ENCODE results near the gene HCCS. TPM values are rescaled to one million over a fixed set of nuclear protein-coding genes. Genes with fewer than 3 reads are reported as not detected.

HCCS gene
- total RNA-seq, 4 donors from 2014 or later: 9.3 to 13.6 (median 10.5) TPM

DNA sequence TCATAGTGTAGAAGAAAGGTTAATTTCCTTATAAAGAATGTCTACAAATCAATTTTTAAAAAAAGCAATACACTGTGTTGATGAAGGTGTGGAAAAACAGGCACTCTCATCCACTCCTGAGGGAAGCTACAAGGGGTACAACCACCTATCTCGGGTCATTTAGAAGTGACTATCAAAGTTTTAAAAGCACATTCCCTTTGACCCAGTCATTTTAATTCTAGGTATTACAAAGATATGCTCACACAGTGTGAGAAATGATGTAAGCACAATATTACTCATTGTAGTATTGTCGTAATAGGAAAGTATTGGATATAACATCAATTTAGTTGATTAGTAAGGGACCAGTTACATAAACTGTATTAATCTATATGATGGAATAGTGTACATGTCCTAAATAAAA lies 7.4 kb upstream of the HCCS start:
- ATAC-seq (ENCODE audit: low FRiP score): no peak
- no peak for DNase-seq (ENCODE audit: low spot score)
- TF ChIP-seq, protein P1, sequence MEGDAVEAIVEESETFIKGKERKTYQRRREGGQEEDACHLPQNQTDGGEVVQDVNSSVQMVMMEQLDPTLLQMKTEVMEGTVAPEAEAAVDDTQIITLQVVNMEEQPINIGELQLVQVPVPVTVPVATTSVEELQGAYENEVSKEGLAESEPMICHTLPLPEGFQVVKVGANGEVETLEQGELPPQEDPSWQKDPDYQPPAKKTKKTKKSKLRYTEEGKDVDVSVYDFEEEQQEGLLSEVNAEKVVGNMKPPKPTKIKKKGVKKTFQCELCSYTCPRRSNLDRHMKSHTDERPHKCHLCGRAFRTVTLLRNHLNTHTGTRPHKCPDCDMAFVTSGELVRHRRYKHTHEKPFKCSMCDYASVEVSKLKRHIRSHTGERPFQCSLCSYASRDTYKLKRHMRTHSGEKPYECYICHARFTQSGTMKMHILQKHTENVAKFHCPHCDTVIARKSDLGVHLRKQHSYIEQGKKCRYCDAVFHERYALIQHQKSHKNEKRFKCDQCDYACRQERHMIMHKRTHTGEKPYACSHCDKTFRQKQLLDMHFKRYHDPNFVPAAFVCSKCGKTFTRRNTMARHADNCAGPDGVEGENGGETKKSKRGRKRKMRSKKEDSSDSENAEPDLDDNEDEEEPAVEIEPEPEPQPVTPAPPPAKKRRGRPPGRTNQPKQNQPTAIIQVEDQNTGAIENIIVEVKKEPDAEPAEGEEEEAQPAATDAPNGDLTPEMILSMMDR (IDR thresholded peaks at IDR 0.05): no peak

DNA sequence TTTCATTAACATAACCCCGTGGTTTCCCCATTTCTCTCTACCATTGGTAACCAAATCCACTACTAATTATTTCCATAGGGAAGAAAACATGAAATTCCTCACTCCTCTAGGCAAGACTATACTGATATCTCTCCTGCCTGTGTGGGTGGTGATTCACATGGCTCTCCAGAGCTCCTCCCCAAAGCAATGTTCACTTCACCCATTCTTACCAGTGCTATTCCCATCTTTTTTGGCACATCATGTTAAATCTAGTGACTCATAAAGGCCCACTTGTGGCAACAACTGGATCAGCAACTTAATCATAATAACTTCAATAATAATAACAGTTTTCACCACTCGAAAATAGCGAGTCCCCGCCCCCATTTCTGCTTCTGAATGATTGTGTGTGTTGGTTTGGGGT lies 6.1 kb upstream of the HCCS start:
- DNase-seq (ENCODE audit: low spot score) (no peak), ATAC-seq (ENCODE audit: low FRiP score) (no peak)
- TF ChIP-seq, protein P1 (IDR thresholded peaks at IDR 0.05): no peak

DNA sequence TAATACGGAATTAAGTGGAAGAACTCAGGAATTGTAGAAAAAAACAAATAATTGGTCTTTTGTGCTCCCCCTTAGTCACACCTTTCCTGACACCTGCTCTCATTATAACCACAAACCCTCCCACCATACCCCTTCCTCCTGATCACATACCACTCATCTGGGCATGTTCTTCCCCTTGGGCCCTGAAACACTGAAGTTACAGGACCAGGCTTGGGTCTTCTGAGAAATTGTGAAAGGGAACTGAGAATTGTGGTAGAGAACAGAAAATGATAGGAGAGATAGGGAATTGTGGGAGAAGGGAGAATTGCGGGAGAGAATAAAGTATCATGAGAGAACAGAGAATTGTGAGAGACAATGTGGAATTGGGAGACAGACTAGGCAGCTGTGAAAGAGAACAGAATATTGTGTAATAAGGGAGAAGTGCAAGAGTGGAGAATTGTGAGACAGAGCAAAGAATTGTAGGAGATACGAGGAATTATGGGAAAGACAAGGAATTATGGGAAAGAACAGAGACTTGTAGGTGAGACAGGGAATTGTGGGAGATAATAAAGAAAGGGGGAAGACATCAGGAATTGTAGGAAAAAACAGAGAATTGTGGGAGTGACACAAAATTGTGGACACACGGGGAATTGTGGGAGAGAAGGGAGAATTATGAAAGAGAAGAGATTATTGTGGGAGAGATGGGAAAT lies 2.7 kb upstream of the HCCS start:
- no peak for ATAC-seq (ENCODE audit: low FRiP score)
- TF ChIP-seq, protein P1 (IDR thresholded peaks at IDR 0.05): no peak
- no peak for DNase-seq (ENCODE audit: low spot score)

DNA sequence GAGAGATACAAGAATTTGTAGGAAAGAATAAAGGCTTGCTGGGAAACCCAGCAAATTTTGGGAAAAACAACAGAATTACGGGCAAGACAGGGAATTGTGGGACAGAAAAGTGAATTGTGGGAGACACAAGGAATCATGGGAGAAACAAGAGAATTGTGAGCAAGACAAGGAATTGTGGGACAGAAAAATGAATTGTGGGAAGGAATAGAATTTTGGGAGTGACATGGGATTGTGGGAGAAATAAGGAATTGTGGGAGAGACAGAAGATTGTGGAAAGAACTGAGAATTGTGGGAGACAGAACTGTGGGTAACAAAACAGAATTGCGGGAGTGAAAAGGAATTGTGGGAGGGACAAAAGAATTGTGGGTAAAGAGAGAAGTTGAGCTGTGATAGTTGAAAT lies 1.2 kb upstream of the HCCS start:
- TF ChIP-seq, protein P1 (IDR thresholded peaks at IDR 0.05): no peak
- DNase-seq (ENCODE audit: low spot score): no peak
- ATAC-seq (ENCODE audit: low FRiP score): no peak

DNA sequence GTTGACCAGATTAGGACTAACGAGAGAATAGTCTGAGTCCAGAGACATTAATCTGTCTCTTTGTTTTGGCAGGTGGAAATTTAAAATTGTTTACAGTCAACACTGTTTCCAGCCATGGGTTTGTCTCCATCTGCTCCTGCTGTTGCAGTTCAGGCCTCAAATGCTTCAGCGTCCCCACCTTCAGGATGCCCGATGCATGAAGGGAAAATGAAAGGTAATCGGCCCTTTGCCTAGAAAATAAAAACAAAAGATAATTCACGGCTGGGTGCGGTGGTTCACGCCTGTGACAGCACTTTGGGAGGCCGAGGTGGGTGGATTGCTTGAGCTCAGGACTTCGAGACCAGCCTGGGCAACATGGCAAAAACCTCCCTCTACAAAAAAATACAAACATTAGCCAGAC lies 815 bp downstream of the HCCS start:
- DNase-seq (ENCODE audit: low spot score) (no peak), ATAC-seq (ENCODE audit: low FRiP score) (no peak)
- TF ChIP-seq, protein P1 (IDR thresholded peaks at IDR 0.05): no peak

DNA sequence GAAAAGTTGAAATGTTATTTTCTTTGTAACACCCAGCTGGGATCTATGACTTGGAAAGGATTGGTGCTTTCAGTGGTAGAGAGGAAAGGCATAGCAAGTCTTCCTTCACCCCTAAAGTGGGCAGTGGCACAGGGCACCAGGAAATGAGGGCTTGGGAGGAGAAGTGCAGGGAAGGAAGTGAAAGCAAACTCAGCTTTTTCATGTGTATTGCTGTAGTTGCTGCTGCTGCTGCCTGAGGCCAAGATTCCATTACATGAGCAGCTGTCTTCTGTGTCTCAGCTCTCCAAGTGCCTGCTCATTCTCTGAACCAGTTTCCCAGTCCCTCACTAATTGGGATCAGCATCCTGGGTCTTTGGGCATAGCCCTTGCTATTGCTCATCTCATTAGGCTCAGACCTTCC lies 2.6 kb downstream of the HCCS start:
- TF ChIP-seq, protein P1 (IDR thresholded peaks at IDR 0.05): no peak
- ATAC-seq (ENCODE audit: low FRiP score): no peak
- DNase-seq (ENCODE audit: low spot score): no peak

DNA sequence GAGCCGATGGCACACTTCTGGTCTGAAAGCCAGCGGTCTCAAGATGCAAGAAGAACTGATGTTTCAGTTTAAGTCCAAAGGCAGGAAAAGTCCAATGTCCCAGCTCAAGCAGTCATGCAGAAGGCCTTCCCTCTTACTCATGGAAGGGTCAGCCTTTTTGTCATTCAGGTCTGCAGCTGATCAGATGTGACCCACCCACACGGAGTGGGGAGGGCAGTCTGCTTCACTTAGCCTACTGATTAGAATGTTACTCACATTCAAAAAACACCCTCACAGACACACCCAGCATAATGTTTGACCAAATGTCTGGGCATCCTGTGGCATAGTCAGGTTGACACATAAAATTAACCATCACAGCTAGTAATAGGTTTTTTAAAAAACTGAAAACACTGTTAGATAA lies 6.6 kb downstream of the HCCS start:
- TF ChIP-seq, protein P1 (IDR thresholded peaks at IDR 0.05): no peak
- no peak for DNase-seq (ENCODE audit: low spot score)
- no peak for ATAC-seq (ENCODE audit: low FRiP score)

Data from omental fat pad (tissue), 4 donors.